HepG2 (cell line): Measurements from ENCODE around the gene PPIL6. TPM values are rescaled to one million over a fixed set of nuclear protein-coding genes. Genes with fewer than 3 reads are reported as not detected.

ENCODE experiments used
- ATAC-seq: fragments of 200-7000 bp; cut with Tn5 transposase; 3 replicates; pipeline ENCODE4 v1.9.1; 2020; ENCODE audit warnings: mild to moderate bottlenecking, moderate library complexity
- BruUV-seq: library from RNA; stranded (reverse); fragments of 400-500 nt; replicated peaks from 2 replicates; lab custom pipeline; 2021; lab: Mats Ljungman, UMichigan
- CTCF ChIA-PET: fragments of 300-600 bp; formaldehyde crosslinking; extraction: SDS; loops from one replicate; lab custom pipeline; 2021; ENCODE audit warnings: low total read pairs, inconsistent platforms, low intra/inter-chr PET ratio; lab: Yijun Ruan, JAX
- POLR2A ChIA-PET: fragments of 350-600 bp; sonication (Branson Sonifier 250); formaldehyde crosslinking; loops from one replicate; lab custom pipeline; 2020; ENCODE audit warnings: antibody characterized with exemption, inconsistent platforms; lab: Yijun Ruan, JAX
- DNase-seq: peaks from one replicate; pipeline ENCODE4 v3.0.0-alpha.2; 2015; ENCODE audit warnings: low spot score
- FAIRE-seq: peaks from 3 replicates; lab custom pipeline; 2011; peaks lifted over from hg19 to GRCh38; lab: Jason Lieb, UNC
- H2AFZ ChIP-seq: one replicate; pipeline ENCODE4 v1.6.1; 2011; ENCODE audit warnings: low read length, inconsistent platforms
- H3K27ac ChIP-seq: fragments of 300-600 bp; 3 replicates; pipeline ENCODE4 v1.8.0; 2011; ENCODE audit warnings: mixed run types, mild to moderate bottlenecking, mixed read lengths, low read length, inconsistent platforms; ENCODE audit not compliant: insufficient read depth; ENCODE audit errors: extremely low read length
- H3K27me3 ChIP-seq, 2 experiments: fragments of 200-600 bp in 1 of 2; 2 replicates in 1 of 2; 3 replicates in 1 of 2; pipeline versions ENCODE4 v1.6.0 to v1.8.0; 2011; ENCODE audit warnings: low read length in 2 of 2, mild to moderate bottlenecking in 2 of 2, moderate library complexity in 2 of 2, inconsistent platforms in 1 of 2; ENCODE audit not compliant: insufficient read depth in 2 of 2, control insufficient read depth in 1 of 2
- H3K36me3 ChIP-seq, 2 experiments: fragments of 200-600 bp in 1 of 2; replicated peaks in 1 of 2; 2 replicates in 1 of 2; 3 replicates in 1 of 2; pipeline versions ENCODE4 v1.5.1 to v1.8.0; 2011; ENCODE audit warnings: low read length in 2 of 2, inconsistent platforms in 1 of 2; ENCODE audit not compliant: insufficient read depth in 2 of 2, control insufficient read depth in 1 of 2
- H3K4me1 ChIP-seq: 2 replicates; pipeline ENCODE4 v1.5.1; 2012; ENCODE audit warnings: low read length, inconsistent platforms; ENCODE audit not compliant: insufficient read depth
- H3K4me2 ChIP-seq: 2 replicates; pipeline ENCODE4 v1.6.0; 2011; ENCODE audit warnings: low read depth, low read length, inconsistent platforms
- H3K4me3 ChIP-seq, 3 experiments: fragments of 200-600 bp in 1 of 3; sonication (generic), shearing (Covaris generic) in 1 of 3; replicated peaks in 1 of 3; 2 replicates each; pipeline ENCODE4 v1.5.1; 2011 to 2016; ENCODE audit warnings: low read length in 3 of 3, inconsistent platforms in 2 of 3, low read depth in 2 of 3, mild to moderate bottlenecking in 2 of 3, control low read depth in 1 of 3, mixed read lengths in 1 of 3; ENCODE audit not compliant: insufficient read depth in 1 of 3
- H3K79me2 ChIP-seq: one replicate; pipeline ENCODE4 v1.6.1; 2011; ENCODE audit warnings: low read length, inconsistent platforms; ENCODE audit not compliant: insufficient read depth
- H3K9ac ChIP-seq: 2 replicates; pipeline ENCODE4 v1.6.0; 2011; ENCODE audit warnings: mild to moderate bottlenecking, low read depth, low read length, inconsistent platforms; ENCODE audit not compliant: insufficient read depth
- H3K9me3 ChIP-seq: 2 replicates; pipeline ENCODE4 v1.5.1; 2012; ENCODE audit warnings: mild to moderate bottlenecking, low read length
- H4K20me1 ChIP-seq: 2 replicates; pipeline ENCODE4 v1.6.0; 2011; ENCODE audit warnings: inconsistent platforms, mild to moderate bottlenecking, low read length, moderate library complexity; ENCODE audit not compliant: insufficient read depth
- AKNA ChIP-seq: sonication (generic); formaldehyde crosslinking; IDR thresholded peaks from 2 replicates; pipeline ENCODE4 v1.4.0; 2020; ENCODE audit warnings: missing genetic modification reagents, borderline replicate concordance
- FOXK1 ChIP-seq: sonication (generic); formaldehyde crosslinking; IDR thresholded peaks from 2 replicates; pipeline ENCODE4 v1.4.0; 2020; ENCODE audit warnings: low read depth, missing genetic modification reagents, borderline replicate concordance
- NFKB2 ChIP-seq: sonication (generic); formaldehyde crosslinking; IDR thresholded peaks from 2 replicates; pipeline ENCODE4 v1.4.0; 2020; ENCODE audit warnings: missing genetic modification reagents, borderline replicate concordance
- SAP130 ChIP-seq: IDR thresholded peaks from 2 replicates; pipeline ENCODE4 v1.6.1; 2016; ENCODE audit warnings: low read depth
- SIN3B ChIP-seq: fragments of 150-350 bp; IDR thresholded peaks from 2 replicates; pipeline ENCODE4 v1.6.1; 2014; ENCODE audit warnings: low read length
- SIX4 ChIP-seq: sonication (generic); formaldehyde crosslinking; IDR thresholded peaks from 2 replicates; pipeline ENCODE4 v1.4.0; 2020; ENCODE audit warnings: missing genetic modification reagents
- SRSF1 ChIP-seq: fragments of 200-400 bp; formaldehyde crosslinking; optimal IDR thresholded peaks from 2 replicates; pipeline ENCODE3; 2017; ENCODE audit warnings: mild to moderate bottlenecking, low read depth, low read length, moderate library complexity
- TRIM22 ChIP-seq: fragments of 450-650 bp; IDR thresholded peaks from 2 replicates; pipeline ENCODE4 v1.6.1; 2017
- ZNF329 ChIP-seq: sonication (generic); formaldehyde crosslinking; IDR thresholded peaks from 2 replicates; pipeline ENCODE4 v1.9.0; 2021; ENCODE audit warnings: low read depth, mild to moderate bottlenecking, missing genetic modification reagents
- ZNF335 ChIP-seq: sonication (generic); formaldehyde crosslinking; IDR thresholded peaks from 2 replicates; pipeline ENCODE4 v1.4.0; 2020; ENCODE audit warnings: missing genetic modification reagents
- ZNF484 ChIP-seq: sonication (generic); formaldehyde crosslinking; IDR thresholded peaks from 2 replicates; pipeline ENCODE4 v1.5.1; 2020; ENCODE audit warnings: mild to moderate bottlenecking, low read depth, missing genetic modification reagents, borderline replicate concordance
- ZSCAN20 ChIP-seq: sonication (generic); formaldehyde crosslinking; IDR thresholded peaks from 2 replicates; pipeline ENCODE4 v1.4.0; 2020; ENCODE audit warnings: missing genetic modification reagents, mild to moderate bottlenecking, borderline replicate concordance
- WGBS: methylation state at CpG from one replicate; pipeline ENCODE4 v1.1.6; 2017; ENCODE audit warnings: low lambda C conversion rate; 5-methylcytosine and 5-hydroxymethylcytosine counted together
- in situ Hi-C: cut with HindIII; loops from 2 replicates; pipeline ENCODE4 v1.10.0; 2017; ENCODE audit warnings: low pct_unique_long_range_greater_than_20kb; ENCODE audit not compliant: extremely low pct_ligation_motif_present
- intact Hi-C: fragments of 100-400 bp; cut with micrococcal nuclease; formaldehyde crosslinking; loops from one replicate; pipeline ENCODE4 v1.10.0; 2022; ENCODE audit not compliant: unreplicated experiment
- polyA plus RNA-seq, 8 experiments: library from polyadenylated mRNA; depleted of rRNA in 3 of 8; stranded (reverse) in 7 of 8; unstranded in 1 of 8; fragments of >200 nt; fragmentation: Illumina TruSeq in 4 of 8; extraction: Trizol in 4 of 8; gene quantifications; 2 replicates each; pipeline versions ENCODE4 v1.2.1 to v1.2.3, GENCODE V29; 2011 to 2016; ENCODE audit warnings: low read depth in 4 of 8, missing spikeins in 1 of 8, mixed read lengths in 1 of 8; ENCODE audit not compliant: insufficient read depth in 1 of 8
- total RNA-seq, 5 experiments: library from RNA; depleted of rRNA; stranded (reverse); fragments of >200 nt; fragmentation: Illumina TruSeq; extraction: Trizol; gene quantifications; 2 replicates each; pipeline ENCODE4 v1.2.3, GENCODE V29; 2016; ENCODE audit warnings: low read depth in 1 of 5
- TF ChIP-seq, protein P1 (sequence below): IDR thresholded peaks from 2 replicates; pipeline ENCODE4 v1.6.1; 2018; ENCODE audit warnings: missing genetic modification reagents
- TF ChIP-seq, protein P2 (sequence below): sonication (generic); formaldehyde crosslinking; IDR thresholded peaks from 2 replicates; pipeline ENCODE4 v1.4.0; 2020; ENCODE audit warnings: missing genetic modification reagents

The PPIL6 gene
- total and polyA plus RNA-seq, 2 of the 13 experiments (the other 11 are each of a cell fraction or from before 2014, with no cell fraction given) = 0.22 to 0.46 TPM

- no peaks in the 10 kb centered on the region for H3K27me3 ChIP-seq
- H3K4me2 ChIP-seq = no peak overlapping the region
- no peaks in the 10 kb centered on the region for H3K4me1 ChIP-seq
- ATAC-seq (no peak), DNase-seq (no peak), FAIRE-seq (no peak)
- H3K27ac ChIP-seq = no peak overlapping the region
- TF ChIP-seq TRIM22 = no peak
- no peak for TF ChIP-seq NFKB2 (CRISPR knock-in tag)
- TF ChIP-seq, protein P1, sequence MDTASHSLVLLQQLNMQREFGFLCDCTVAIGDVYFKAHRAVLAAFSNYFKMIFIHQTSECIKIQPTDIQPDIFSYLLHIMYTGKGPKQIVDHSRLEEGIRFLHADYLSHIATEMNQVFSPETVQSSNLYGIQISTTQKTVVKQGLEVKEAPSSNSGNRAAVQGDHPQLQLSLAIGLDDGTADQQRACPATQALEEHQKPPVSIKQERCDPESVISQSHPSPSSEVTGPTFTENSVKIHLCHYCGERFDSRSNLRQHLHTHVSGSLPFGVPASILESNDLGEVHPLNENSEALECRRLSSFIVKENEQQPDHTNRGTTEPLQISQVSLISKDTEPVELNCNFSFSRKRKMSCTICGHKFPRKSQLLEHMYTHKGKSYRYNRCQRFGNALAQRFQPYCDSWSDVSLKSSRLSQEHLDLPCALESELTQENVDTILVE (CRISPR knock-in tag) = no peak
- TF ChIP-seq SRSF1 = no peak
- TF ChIP-seq ZNF484 (CRISPR knock-in tag) = no peak
- no peak for TF ChIP-seq FOXK1
- no peak for TF ChIP-seq ZNF329 (CRISPR knock-in tag)
- no peak for TF ChIP-seq SAP130
- no peak for TF ChIP-seq ZNF335 (CRISPR knock-in tag)
- TF ChIP-seq AKNA (CRISPR knock-in tag) = no peak
- TF ChIP-seq, protein P2, sequence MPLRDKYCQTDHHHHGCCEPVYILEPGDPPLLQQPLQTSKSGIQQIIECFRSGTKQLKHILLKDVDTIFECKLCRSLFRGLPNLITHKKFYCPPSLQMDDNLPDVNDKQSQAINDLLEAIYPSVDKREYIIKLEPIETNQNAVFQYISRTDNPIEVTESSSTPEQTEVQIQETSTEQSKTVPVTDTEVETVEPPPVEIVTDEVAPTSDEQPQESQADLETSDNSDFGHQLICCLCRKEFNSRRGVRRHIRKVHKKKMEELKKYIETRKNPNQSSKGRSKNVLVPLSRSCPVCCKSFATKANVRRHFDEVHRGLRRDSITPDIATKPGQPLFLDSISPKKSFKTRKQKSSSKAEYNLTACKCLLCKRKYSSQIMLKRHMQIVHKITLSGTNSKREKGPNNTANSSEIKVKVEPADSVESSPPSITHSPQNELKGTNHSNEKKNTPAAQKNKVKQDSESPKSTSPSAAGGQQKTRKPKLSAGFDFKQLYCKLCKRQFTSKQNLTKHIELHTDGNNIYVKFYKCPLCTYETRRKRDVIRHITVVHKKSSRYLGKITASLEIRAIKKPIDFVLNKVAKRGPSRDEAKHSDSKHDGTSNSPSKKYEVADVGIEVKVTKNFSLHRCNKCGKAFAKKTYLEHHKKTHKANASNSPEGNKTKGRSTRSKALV = no peak
- TF ChIP-seq SIN3B = no peak
- no peak for TF ChIP-seq SIX4 (CRISPR knock-in tag)
- no peak for TF ChIP-seq ZSCAN20 (CRISPR knock-in tag)
- no peak overlapping the region for H2AFZ ChIP-seq
- ChIA-PET POLR2A (no interaction called here), CTCF (no interaction called here)
- H3K9ac ChIP-seq = no peak overlapping the region
- H3K36me3 ChIP-seq = peaks cover 3 to 50% of the 10 kb centered on the region in 2 experiments
- in situ Hi-C loops (no loop called here), intact Hi-C loops (loop anchor here (5.0 kb wide), 1 partner anchor 66 kb away; no protein-coding TSS in a partner anchor)
- BruUV-seq = no TSS peak
- H4K20me1 ChIP-seq = peaks cover 6% of the 10 kb centered on the region; the same call in 1 of the 2 replicates
- WGBS = 96% methylated on average over 2 of the region's 2 CpGs
- H3K79me2 ChIP-seq = no peaks in the 10 kb centered on the region
- H3K9me3 ChIP-seq = peaks cover 8% of the 10 kb centered on the region; the same call in 1 of the 2 replicates
- no peak overlapping the region for H3K4me3 ChIP-seq
Measured at GRCh38 chr6:109363753-109364152, 76.7 kb downstream of the PPIL6 start.
